ENCODE data around the gene ELMO1.

- TF ChIP-seq SUZ12 (IDR thresholded peaks at IDR 0.05) (no peak), NFRKB (IDR thresholded peaks at IDR 0.05) (no peak), L3MBTL2 (conservative IDR thresholded peaks at IDR 0.05) (no peak), FOXA1 (IDR thresholded peaks at IDR 0.05) (no peak), BHLHE40 (IDR thresholded peaks at IDR 0.05; ENCODE audit: borderline replicate concordance) (no peak), TARDBP (IDR thresholded peaks at IDR 0.05) (no peak), SP1 (IDR thresholded peaks at IDR 0.05) (no peak)
Measured at GRCh38 chr7:36809510-36809909, 639.2 kb downstream of the ELMO1 start.
